IMR-90 (cell line): ENCODE measurements around the gene TGFB1.

Experiments
- CHD1 ChIP-seq: IDR thresholded peaks from 2 replicates; pipeline ENCODE4 v1.6.1; 2012; ENCODE audit warnings: low read depth, low read length, improper control_type of control experiment
- MAFK ChIP-seq: IDR thresholded peaks from 2 replicates; pipeline ENCODE4 v1.6.1; 2012; ENCODE audit warnings: low read depth, low read length, improper control_type of control experiment
- MXI1 ChIP-seq: IDR thresholded peaks from 2 replicates; pipeline ENCODE4 v1.6.1; 2012; ENCODE audit warnings: low read depth, mild to moderate bottlenecking, low read length, moderate library complexity, borderline replicate concordance
- RAD21 ChIP-seq: IDR thresholded peaks from 2 replicates; pipeline ENCODE4 v1.6.1; 2012; ENCODE audit warnings: low read length, improper control_type of control experiment
- RCOR1 ChIP-seq: IDR thresholded peaks from 2 replicates; pipeline ENCODE4 v1.6.1; 2012; ENCODE audit warnings: mild to moderate bottlenecking, low read length, improper control_type of control experiment; ENCODE audit not compliant: insufficient replicate concordance
- TF ChIP-seq, protein P1 (sequence below): conservative IDR thresholded peaks from 2 replicates; pipeline ENCODE4 v1.5.1; 2012; ENCODE audit warnings: mild to moderate bottlenecking, low read depth, low read length, improper control_type of control experiment

GRCh38 chr19:41397086-41398049 is 43.6 kb upstream of the TGFB1 start, which contains the start of the genes BCKDHA and EXOSC5:
- TF ChIP-seq RCOR1 (no peak), RAD21 (0 out of 2 replicates have a peak, but pooled peaks have one; percentile 5), CHD1 (no peak), MXI1 (peak; percentile 100), MAFK (no peak)
- TF ChIP-seq, protein P1, sequence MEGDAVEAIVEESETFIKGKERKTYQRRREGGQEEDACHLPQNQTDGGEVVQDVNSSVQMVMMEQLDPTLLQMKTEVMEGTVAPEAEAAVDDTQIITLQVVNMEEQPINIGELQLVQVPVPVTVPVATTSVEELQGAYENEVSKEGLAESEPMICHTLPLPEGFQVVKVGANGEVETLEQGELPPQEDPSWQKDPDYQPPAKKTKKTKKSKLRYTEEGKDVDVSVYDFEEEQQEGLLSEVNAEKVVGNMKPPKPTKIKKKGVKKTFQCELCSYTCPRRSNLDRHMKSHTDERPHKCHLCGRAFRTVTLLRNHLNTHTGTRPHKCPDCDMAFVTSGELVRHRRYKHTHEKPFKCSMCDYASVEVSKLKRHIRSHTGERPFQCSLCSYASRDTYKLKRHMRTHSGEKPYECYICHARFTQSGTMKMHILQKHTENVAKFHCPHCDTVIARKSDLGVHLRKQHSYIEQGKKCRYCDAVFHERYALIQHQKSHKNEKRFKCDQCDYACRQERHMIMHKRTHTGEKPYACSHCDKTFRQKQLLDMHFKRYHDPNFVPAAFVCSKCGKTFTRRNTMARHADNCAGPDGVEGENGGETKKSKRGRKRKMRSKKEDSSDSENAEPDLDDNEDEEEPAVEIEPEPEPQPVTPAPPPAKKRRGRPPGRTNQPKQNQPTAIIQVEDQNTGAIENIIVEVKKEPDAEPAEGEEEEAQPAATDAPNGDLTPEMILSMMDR, result no peak
